AG09309 (cell line): ENCODE results near the gene SUFU.

ENCODE experiments used
- DNase-seq: peaks from one replicate; pipeline ENCODE4 v3.0.0-alpha.2; 2010; ENCODE audit warnings: low read depth
- H3K4me3 ChIP-seq: 2 replicates; pipeline ENCODE4 v1.5.1; 2011; ENCODE audit warnings: mild to moderate bottlenecking, low read depth, low read length, moderate library complexity; ENCODE audit not compliant: control insufficient read depth
- CTCF ChIP-seq: IDR thresholded peaks from 2 replicates; pipeline ENCODE4 v1.5.1; 2011; ENCODE audit warnings: mild to moderate bottlenecking, low read depth, low read length, inconsistent platforms; ENCODE audit not compliant: insufficient read depth, control insufficient read depth; ENCODE audit errors: missing control alignments

SUFU gene

GRCh38 chr10:102624751-102625645, 121.2 kb downstream of the SUFU start:
- H3K4me3 ChIP-seq, result no peak overlapping the region
- TF ChIP-seq CTCF, result no peak
- DNase-seq, result no peak

- no peak for DNase-seq
- TF ChIP-seq CTCF, result no peak
- H3K4me3 ChIP-seq, result no peak overlapping the region
These were observed 122.4 kb downstream of the SUFU start for GRCh38 chr10:102626026-102626685.

GRCh38 chr10:102627291-102627735, 123.5 kb downstream of the SUFU start:
- DNase-seq, result no peak
- no peak overlapping the region for H3K4me3 ChIP-seq
- no peak for TF ChIP-seq CTCF

GRCh38 chr10:102627736-102628293, 124.0 kb downstream of the SUFU start:
- no peak for DNase-seq
- no peak for TF ChIP-seq CTCF
- H3K4me3 ChIP-seq, result no peak overlapping the region

- no peak for DNase-seq
- H3K4me3 ChIP-seq, result no peak overlapping the region
- no peak for TF ChIP-seq CTCF
These were observed 124.7 kb downstream of the SUFU start for GRCh38 chr10:102628451-102628911.
